ES-I3 (cell line): ENCODE measurements around the gene CBARP.
A peak's percentile ranks its signal among the peaks of the same experiment; 100 is the strongest.

Source experiments
- H3K36me3 ChIP-seq: 2 replicates; pipeline ENCODE4 v1.6.1; 2013; ENCODE audit warnings: mild to moderate bottlenecking, low read length, control low read depth, moderate library complexity; ENCODE audit not compliant: insufficient read depth
- H3K4me1 ChIP-seq: 2 replicates; pipeline ENCODE4 v1.6.1; 2013; ENCODE audit warnings: mild to moderate bottlenecking, control low read depth, low read length; ENCODE audit not compliant: insufficient read depth
- H3K9ac ChIP-seq: 2 replicates; pipeline ENCODE4 v1.6.1; 2013; ENCODE audit warnings: low read depth, mild to moderate bottlenecking, low read length, moderate library complexity
- H3K9me3 ChIP-seq: 2 replicates; pipeline ENCODE4 v1.6.1; 2013; ENCODE audit warnings: mild to moderate bottlenecking, low read length, moderate library complexity; ENCODE audit not compliant: control insufficient read depth, insufficient read depth

Gene CBARP

GRCh38 chr19:1235625-1236538 is 1.9 kb downstream of the CBARP start:
- no peaks in the 10 kb centered on the region for H3K36me3 ChIP-seq
- H3K4me1 ChIP-seq: no peaks in the 10 kb centered on the region; the same call in 1 of the 2 replicates
- H3K9ac ChIP-seq: peak overlapping the region; percentile 31; the same call in 1 of the 2 replicates
- no peaks in the 10 kb centered on the region for H3K9me3 ChIP-seq

GRCh38 chr19:1234955-1235380 is 2.8 kb downstream of the CBARP start:
- no peaks in the 10 kb centered on the region for H3K36me3 ChIP-seq
- H3K9me3 ChIP-seq: no peaks in the 10 kb centered on the region
- H3K4me1 ChIP-seq: no peaks in the 10 kb centered on the region; the same call in 1 of the 2 replicates
- H3K9ac ChIP-seq: no peak overlapping the region

DNA sequence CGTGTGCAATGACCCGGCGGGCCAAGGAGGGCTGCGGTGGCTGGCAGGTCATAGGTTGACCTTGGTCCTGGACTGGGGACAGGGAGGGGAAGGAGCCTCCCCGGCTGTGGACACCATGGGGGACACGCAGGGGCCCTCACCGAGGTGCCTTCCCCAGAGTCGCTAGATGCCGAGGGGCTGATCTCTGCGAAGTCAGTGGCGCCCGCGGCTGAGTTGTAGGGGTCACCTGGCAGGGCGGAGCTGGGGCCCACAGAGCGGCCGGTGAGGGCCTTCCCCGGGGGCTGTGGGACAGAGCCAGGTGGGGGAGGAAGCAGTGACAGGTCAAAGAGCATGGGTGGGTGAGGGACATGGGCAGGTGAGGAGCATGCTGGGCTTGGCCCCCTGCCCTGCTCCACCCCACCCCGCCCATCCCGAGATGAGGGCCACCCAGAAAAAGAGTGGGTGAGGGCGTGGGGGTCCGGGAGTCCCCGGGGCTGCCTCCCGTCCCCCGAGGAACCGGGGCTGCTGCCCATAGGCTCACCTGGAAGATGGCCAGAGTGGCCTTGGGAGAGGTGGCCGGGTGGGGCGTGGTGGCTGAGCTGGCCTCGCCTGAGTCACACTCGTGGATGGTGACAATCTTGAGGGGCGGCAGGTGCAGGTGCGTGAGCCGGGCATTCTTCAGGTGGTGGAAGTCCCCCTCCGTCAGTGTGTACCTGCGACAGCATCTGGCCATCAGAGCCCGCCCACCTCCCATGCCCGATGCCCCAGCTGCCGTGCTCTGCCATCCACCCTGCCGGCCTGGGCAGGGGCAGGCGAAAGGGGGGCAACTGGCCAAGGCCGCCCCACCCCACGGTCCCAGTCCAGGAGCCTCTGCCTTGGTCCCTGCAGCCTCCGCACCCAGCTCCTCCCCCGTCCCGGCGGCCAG is 3.5 kb downstream of the CBARP start:
- no peaks in the 10 kb centered on the region for H3K36me3 ChIP-seq
- no peak overlapping the region for H3K9ac ChIP-seq
- H3K4me1 ChIP-seq: no peaks in the 10 kb centered on the region; the same call in 1 of the 2 replicates
- no peaks in the 10 kb centered on the region for H3K9me3 ChIP-seq

GRCh38 chr19:1233115-1233667 is 4.6 kb downstream of the CBARP start:
- H3K4me1 ChIP-seq: no peaks in the 10 kb centered on the region; the same call in 1 of the 2 replicates
- no peak overlapping the region for H3K9ac ChIP-seq
- no peaks in the 10 kb centered on the region for H3K9me3 ChIP-seq
- no peaks in the 10 kb centered on the region for H3K36me3 ChIP-seq

- no peaks in the 10 kb centered on the region for H3K36me3 ChIP-seq
- H3K9ac ChIP-seq: no peak overlapping the region
- no peaks in the 10 kb centered on the region; the same call in 1 of the 2 replicates for H3K4me1 ChIP-seq
- no peaks in the 10 kb centered on the region for H3K9me3 ChIP-seq
These were observed 5.1 kb downstream of the CBARP start for GRCh38 chr19:1232652-1233072.

DNA sequence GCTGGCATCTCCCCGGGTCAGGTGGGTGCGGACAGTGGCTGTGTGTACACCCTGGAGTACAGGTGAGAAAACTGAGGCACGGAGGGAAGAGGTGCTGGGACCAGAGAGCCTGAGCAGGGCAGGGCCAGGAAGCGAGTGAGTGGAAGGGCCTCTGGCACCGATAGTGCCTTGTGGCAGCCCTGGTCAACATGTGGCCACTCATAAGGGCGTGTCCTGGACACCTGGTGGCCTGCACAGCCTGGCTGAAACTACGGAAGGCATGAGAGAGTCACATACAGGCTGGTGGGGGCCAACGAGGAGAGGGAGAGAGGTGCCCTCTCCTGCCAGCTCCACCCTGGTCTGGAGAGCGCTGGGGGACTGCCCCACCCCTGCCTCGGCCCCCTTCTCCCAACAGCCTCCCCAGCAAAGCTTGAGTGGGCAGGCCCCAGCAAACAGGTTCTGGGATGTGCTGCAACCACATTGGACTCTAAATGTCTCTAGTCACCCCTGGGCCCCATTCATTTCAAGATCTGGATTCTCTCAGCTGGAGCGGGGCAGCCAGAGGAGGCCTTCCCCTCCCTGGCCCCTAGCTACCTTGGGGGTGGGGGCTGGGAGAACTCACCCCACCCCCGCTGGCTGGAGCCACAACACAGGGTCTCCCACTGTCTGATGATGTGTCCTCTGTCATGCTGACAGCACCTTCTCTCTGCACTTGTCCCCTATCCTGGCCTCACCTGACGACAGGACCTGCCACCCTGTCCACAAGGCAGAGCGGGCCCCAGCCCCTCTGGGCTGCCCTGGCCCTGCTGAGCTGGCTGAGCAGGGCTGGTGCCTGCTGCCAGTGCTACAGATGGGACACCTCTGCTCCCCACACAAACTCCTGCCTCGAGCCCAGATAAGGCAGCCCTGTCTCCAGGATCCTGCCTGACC is 5.8 kb downstream of the CBARP start:
- H3K36me3 ChIP-seq: no peaks in the 10 kb centered on the region
- H3K4me1 ChIP-seq: no peaks in the 10 kb centered on the region; the same call in 1 of the 2 replicates
- H3K9me3 ChIP-seq: no peaks in the 10 kb centered on the region
- H3K9ac ChIP-seq: no peak overlapping the region

DNA sequence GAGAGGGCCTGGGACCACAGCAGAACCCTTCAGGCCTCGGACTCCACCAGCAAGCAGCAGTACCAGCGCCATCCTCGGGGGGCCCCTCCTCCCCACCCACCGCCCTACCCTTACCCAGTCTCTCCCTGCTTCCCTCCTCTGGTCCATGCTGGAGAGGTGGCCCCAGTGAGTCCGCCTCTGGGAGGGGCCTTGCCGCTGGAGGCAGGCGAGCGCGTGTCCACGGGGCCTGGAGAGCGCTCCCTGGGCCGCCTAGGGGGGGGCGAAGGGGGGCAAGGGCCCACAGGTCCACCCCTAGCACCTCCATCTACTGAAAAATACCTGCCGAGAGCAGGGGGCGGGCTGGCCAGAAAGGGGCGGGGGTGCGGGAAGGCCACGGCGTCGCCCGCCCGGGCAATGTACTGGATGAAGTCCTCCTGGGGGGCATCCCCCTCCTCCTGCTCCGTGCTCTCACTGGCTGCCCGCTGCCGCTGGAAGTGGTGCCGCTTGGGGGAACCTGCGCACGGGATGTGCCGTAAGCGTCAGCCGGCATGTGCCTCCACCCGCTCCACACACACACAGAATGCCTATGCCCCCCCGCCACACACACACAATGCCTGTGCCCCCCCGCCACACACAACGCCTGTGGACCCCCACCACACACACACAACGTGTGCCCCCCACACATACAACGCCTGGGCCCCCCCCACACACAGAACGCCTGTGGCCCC is 6.9 kb downstream of the CBARP start:
- H3K9me3 ChIP-seq: no peaks in the 10 kb centered on the region
- no peaks in the 10 kb centered on the region; the same call in 1 of the 2 replicates for H3K4me1 ChIP-seq
- H3K36me3 ChIP-seq: no peaks in the 10 kb centered on the region
- H3K9ac ChIP-seq: no peak overlapping the region

GRCh38 chr19:1229924-1230782 is 7.7 kb downstream of the CBARP start:
- Histone ChIP-seq H3K9ac (no peak overlapping the region), H3K9me3 (no peaks in the 10 kb centered on the region), H3K4me1 (no peaks in the 10 kb centered on the region; the same call in 1 of the 2 replicates), H3K36me3 (no peaks in the 10 kb centered on the region)

DNA sequence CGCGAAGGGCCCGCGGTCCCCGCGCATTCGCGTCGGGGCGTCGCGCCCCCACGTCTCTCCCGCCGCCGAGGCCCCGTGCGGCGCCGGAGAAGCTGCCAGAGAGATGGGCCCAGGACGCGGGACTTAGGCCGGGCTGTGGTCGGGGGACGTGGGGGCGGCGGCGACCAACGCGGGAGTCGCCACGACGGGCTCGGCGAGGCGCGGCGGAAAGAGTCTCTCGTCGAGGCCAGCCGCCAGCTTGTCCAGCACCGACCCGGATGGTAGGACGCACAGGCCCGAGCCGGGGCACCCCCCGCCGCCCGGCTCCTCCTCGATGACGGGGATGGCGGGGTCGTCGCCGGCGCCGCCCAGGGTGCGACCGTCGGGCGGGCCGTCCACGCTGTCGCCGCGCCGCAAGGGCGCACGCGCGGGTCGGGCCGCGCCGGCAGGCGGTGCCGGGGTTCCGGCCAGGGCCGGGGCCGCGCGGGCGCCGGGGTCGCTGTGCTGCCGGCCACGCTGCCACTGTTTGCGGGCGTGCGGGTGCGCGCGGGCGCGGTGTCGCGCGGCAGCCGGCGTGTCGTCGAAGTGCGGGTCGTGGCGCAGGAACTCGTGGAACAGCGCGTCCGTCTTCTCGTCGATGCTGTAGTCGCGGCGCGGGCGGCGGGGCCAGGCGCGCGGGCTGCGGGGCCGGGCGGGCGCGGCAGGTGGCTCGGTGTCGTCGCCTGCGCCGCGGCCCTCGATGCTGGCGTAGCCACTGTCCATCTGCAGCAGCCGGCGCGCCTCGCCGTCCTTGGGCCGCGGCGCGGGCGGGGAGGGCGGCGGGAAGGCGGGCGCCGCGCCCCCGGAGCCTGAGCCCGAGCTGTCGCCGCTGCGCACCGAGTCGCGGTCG is 8.5 kb downstream of the CBARP start:
- H3K4me1 ChIP-seq: no peaks in the 10 kb centered on the region; the same call in 1 of the 2 replicates
- H3K9me3 ChIP-seq: no peaks in the 10 kb centered on the region
- H3K36me3 ChIP-seq: no peaks in the 10 kb centered on the region
- H3K9ac ChIP-seq: no peak overlapping the region

GRCh38 chr19:1228161-1228957 is 9.4 kb downstream of the CBARP start:
- no peaks in the 10 kb centered on the region; the same call in 1 of the 2 replicates for H3K4me1 ChIP-seq
- H3K9ac ChIP-seq: no peak overlapping the region
- no peaks in the 10 kb centered on the region for H3K36me3 ChIP-seq
- H3K9me3 ChIP-seq: no peaks in the 10 kb centered on the region
